Right lobe of liver (tissue), 6 donors: Measurements from ENCODE around the gene MEAF6. TPM values are rescaled to one million over a fixed set of nuclear protein-coding genes. Genes with fewer than 3 reads are reported as not detected.
A peak's percentile ranks its signal among the peaks of the same experiment; 100 is the strongest.

ENCODE experiments used
- ATAC-seq, 4 donors: fragments of 200-7000 bp; cut with Tn5 transposase; one replicate each; pipeline ENCODE4 v1.9.1; 2020; ENCODE audit warnings: mild to moderate bottlenecking in 4 of 4, moderate library complexity in 4 of 4
- DNase-seq, 3 donors: peaks; one replicate each; pipeline ENCODE4 v3.0.0-alpha.2; 2020
- H3K27ac ChIP-seq, 3 donors: fragments of 200-600 bp; one replicate each; pipeline ENCODE4 v1.8.0; 2022
- H3K27me3 ChIP-seq, 2 donors: fragments of 200-600 bp; one replicate each; pipeline ENCODE4 v1.8.0; 2022
- H3K36me3 ChIP-seq, 4 donors: fragments of 200-600 bp; sonication (generic) in 1 of 4; one replicate each; pipeline versions ENCODE4 v1.5.1 to v1.8.0; 2017 to 2022; ENCODE audit warnings: control low read depth in 1 of 4
- H3K4me1 ChIP-seq, 4 donors: fragments of 200-600 bp; sonication (generic) in 1 of 4; one replicate each; pipeline versions ENCODE4 v1.5.1 to v1.8.0; 2017 to 2022; ENCODE audit warnings: control low read depth in 1 of 4
- H3K4me3 ChIP-seq, 3 donors: fragments of 200-600 bp; one replicate each; pipeline ENCODE4 v1.8.0; 2022
- H3K9me3 ChIP-seq, 4 donors: fragments of 200-600 bp; sonication (generic) in 1 of 4; one replicate each; pipeline versions ENCODE4 v1.5.1 to v1.8.0; 2017 to 2022; ENCODE audit warnings: control low read depth in 1 of 4
- POLR2A ChIP-seq: fragments of 450-650 bp; IDR thresholded peaks from one replicate; pipeline ENCODE4 v1.6.1; 2017; ENCODE audit warnings: antibody characterized with exemption, mild to moderate bottlenecking
- WGBS: methylation state at CpG from one replicate; pipeline ENCODE4 v1.1.6; 2018; ENCODE audit warnings: low coverage, low lambda C conversion rate; ENCODE audit not compliant: insufficient coverage; ENCODE audit errors: missing lambda C conversion rate; 5-methylcytosine and 5-hydroxymethylcytosine counted together
- intact Hi-C, 2 donors: fragments of 100-400 bp; cut with DNase I; formaldehyde crosslinking; loops; one replicate each; pipeline versions ENCODE4 v1.11.2 to v1.14.1; 2022
- total RNA-seq, 6 experiments: library from RNA; depleted of rRNA in 2 of 6; stranded (reverse); fragments of >200 nt in 2 of 6; fragmentation: NEBNext Ultra II Directional in 3 of 6; extraction: Animal tissue kit (Norgen Biotek cat#: 25700) in 3 of 6; gene quantifications; one replicate each; pipeline versions ENCODE4 v1.1.0 to v1.2.4, GENCODE V29; 2016 to 2023
- TF ChIP-seq, protein P1 (sequence below), 4 donors: fragments of 200-600 bp in 3 of 4; fragments of 450-650 bp in 1 of 4; IDR thresholded peaks; one replicate each; pipeline versions ENCODE4 v1.5.1 to v1.8.0; 2016 to 2022; ENCODE audit warnings: antibody characterized with exemption in 4 of 4, mild to moderate bottlenecking in 2 of 4
- donor health status: DM: no; HTN: yes; CAD: no.
- donor health status: DM: no; HTN: no; CAD: no.
- donor health status: DM: no; HTN: no; CAD: no.
- donor health status: DM: no; HTN: yes; CAD: no.
- donor health status: DM: no; HTN: yes; CAD: no.

MEAF6 gene
- total RNA-seq, 6 experiments from 2014 or later, result 12.9 to 55.9 (median 32.8) TPM

DNA sequence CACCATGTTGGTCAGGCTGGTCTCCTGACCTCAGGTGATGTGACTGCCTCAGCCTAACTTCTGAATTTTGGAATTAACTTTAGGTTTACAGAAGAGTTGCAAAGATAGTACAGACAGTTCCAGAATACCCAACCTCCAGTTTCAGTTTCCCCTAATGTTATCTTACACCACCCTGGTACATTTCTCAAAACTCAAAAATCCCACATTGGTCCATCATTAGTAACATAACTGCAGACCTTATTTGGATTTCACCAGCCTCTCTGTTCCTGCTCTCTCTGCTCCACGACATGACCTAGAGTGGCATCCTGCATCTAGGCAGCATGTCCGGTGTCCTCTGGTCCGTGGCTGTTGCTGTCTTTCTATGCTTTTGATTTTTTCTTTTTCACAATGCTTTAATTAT lies 45.2 kb downstream of the MEAF6 start:
- Histone ChIP-seq H3K36me3 (no peaks in the 10 kb centered on the region), H3K4me3 (no peak overlapping the region), H3K27ac (no peak overlapping the region), H3K4me1 (peaks cover 0 to 38% (median 7%) of the 10 kb centered on the region in 4 donors), H3K27me3 (no peaks in the 10 kb centered on the region), H3K9me3 (no peaks in the 10 kb centered on the region)
- ATAC-seq, result no peak
- no peak for TF ChIP-seq POLR2A
- TF ChIP-seq, protein P1, sequence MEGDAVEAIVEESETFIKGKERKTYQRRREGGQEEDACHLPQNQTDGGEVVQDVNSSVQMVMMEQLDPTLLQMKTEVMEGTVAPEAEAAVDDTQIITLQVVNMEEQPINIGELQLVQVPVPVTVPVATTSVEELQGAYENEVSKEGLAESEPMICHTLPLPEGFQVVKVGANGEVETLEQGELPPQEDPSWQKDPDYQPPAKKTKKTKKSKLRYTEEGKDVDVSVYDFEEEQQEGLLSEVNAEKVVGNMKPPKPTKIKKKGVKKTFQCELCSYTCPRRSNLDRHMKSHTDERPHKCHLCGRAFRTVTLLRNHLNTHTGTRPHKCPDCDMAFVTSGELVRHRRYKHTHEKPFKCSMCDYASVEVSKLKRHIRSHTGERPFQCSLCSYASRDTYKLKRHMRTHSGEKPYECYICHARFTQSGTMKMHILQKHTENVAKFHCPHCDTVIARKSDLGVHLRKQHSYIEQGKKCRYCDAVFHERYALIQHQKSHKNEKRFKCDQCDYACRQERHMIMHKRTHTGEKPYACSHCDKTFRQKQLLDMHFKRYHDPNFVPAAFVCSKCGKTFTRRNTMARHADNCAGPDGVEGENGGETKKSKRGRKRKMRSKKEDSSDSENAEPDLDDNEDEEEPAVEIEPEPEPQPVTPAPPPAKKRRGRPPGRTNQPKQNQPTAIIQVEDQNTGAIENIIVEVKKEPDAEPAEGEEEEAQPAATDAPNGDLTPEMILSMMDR (IDR thresholded peaks at IDR 0.05), result no peak
- DNase-seq, result no peak
- WGBS, result 79% methylated on average over 3 of the region's 3 CpGs
- intact Hi-C loops, result no loop called here

DNA sequence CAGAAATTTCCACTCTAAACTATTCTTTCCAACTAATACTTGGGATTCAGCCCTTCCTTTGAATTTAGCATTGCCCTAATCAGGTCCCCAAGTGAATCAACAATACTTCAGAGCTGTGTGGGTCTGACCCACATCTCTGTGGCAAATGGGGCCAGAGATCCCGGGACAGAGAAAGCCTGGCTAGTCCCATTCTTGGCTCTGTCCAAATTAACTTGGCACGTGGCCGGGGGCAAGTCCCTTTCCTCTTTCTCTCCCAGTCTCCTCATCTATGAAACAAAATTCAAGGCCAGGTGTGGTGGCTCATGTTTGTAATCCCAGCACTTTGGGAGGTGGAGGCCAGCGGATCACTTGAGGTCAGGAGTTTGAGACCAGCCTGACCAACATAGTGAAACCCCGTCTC lies 46.5 kb downstream of the MEAF6 start:
- Histone ChIP-seq H3K4me3 (no peak overlapping the region), H3K4me1 (peaks cover 0 to 40% (median 7%) of the 10 kb centered on the region in 4 donors), H3K27me3 (no peaks in the 10 kb centered on the region), H3K9me3 (no peaks in the 10 kb centered on the region), H3K36me3 (no peaks in the 10 kb centered on the region), H3K27ac (no peak overlapping the region)
- TF ChIP-seq, protein P1 (IDR thresholded peaks at IDR 0.05), result no peak
- no peak for TF ChIP-seq POLR2A
- no peak for DNase-seq
- 57% methylated on average over 3 of the region's 5 CpGs for WGBS
- intact Hi-C loops, result no loop called here
- no peak for ATAC-seq

DNA sequence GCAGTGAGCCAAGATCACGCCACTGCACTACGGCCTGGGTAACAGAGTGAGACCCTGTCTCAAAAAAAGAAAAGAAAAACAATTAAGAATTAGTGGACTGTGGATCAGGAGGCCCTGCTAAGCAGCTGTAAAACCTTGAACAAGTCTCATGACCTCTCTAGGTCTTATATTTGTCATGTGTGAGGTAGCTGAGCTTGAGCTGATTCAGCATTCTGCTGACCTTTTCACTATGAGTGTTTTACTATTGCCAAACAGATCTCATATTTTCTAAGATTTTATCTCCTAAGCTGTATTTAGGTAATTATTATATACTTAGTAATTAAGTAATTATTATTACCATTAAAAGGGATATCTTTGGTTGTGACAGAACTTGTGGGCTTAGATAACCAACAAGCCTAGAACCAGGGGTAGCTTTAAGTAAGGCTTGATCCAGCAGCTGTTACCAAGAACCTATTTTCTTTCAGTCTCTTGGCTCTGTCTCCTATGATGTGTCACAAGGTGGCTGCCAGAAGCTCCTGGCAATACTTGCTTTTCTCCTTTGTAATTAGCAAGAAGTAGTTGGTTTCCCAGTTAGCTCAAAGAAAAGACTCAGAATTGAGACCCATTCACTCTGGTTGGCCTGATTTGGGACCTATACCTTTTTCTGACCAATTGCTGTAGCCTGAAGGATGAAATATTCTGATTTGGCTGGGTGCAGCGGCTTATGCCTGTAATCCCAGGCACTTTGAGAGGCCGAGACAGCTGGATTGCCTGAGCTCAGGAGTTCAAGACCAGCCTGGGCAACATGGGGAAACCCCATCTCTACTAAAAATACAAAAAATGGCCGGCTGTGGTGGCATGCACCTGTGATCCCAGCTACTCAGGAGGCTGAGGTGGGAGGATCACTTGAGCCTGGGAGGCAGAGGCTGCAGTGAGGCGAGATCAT lies 48.7 kb downstream of the MEAF6 start:
- DNase-seq (no peak), ATAC-seq (peak in 3 of 4 donors; percentile 64 to 86 (median 78))
- WGBS, result 74% methylated on average over 4 of the region's 6 CpGs
- no peaks in the 10 kb centered on the region for H3K36me3 ChIP-seq
- peaks cover 0 to 26% (median 3%) of the 10 kb centered on the region in 4 donors for H3K4me1 ChIP-seq
- H3K9me3 ChIP-seq, result no peaks in the 10 kb centered on the region
- no peaks in the 10 kb centered on the region for H3K27me3 ChIP-seq
- peak overlapping the region in 2 of 3 donors; percentile 13 to 58 for H3K27ac ChIP-seq
- TF ChIP-seq POLR2A, result no peak
- TF ChIP-seq, protein P1 (IDR thresholded peaks at IDR 0.05), result no peak
- H3K4me3 ChIP-seq, result no peak overlapping the region
- intact Hi-C loops, result no loop called here

DNA sequence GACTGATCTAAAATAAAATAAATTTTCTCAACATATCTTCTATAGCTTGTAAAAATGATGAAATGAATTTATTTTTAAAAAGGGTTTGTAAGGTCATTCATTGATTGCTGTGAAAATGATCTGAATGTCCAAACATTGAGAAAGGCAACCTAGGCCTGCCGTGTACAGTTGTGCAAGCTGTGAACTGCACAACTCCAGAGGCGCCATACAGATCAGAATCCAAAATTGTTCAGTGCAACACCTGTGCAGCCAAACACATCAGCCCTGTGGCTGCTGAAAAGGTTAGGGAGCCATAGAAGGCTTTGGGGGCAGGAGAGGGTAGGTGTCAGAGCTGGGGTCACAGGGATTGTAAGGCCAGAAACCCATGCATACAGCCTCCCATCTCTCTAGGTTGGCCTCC lies 50.1 kb downstream of the MEAF6 start:
- Histone ChIP-seq H3K36me3 (no peaks in the 10 kb centered on the region), H3K27ac (no peak overlapping the region), H3K4me1 (peaks cover 0 to 26% (median 3%) of the 10 kb centered on the region in 4 donors), H3K9me3 (no peaks in the 10 kb centered on the region), H3K4me3 (no peak overlapping the region), H3K27me3 (no peaks in the 10 kb centered on the region)
- intact Hi-C loops, result no loop called here
- no peak for TF ChIP-seq POLR2A
- TF ChIP-seq, protein P1 (IDR thresholded peaks at IDR 0.05), result no peak
- DNase-seq, result no peak
- ATAC-seq, result peak; percentile 44 to 73 (median 50)
- 51% methylated on average over 2 of the region's 2 CpGs for WGBS
